HG03520 (cell line): Measurements from ENCODE around the gene PHYHD1.
"Not testable (repeated sequence)": the region's sequence is repeated elsewhere in the genome, so short reads cannot be mapped to it uniquely, and the experiment has no call there.

Source experiments
- ATAC-seq: cut with Tn5 transposase; IDR thresholded peaks from one replicate; pipeline ENCODE4 v1.9.1; 2021; ENCODE audit warnings: mild to moderate bottlenecking, moderate library complexity; ENCODE audit not compliant: unreplicated experiment

Gene PHYHD1

DNA sequence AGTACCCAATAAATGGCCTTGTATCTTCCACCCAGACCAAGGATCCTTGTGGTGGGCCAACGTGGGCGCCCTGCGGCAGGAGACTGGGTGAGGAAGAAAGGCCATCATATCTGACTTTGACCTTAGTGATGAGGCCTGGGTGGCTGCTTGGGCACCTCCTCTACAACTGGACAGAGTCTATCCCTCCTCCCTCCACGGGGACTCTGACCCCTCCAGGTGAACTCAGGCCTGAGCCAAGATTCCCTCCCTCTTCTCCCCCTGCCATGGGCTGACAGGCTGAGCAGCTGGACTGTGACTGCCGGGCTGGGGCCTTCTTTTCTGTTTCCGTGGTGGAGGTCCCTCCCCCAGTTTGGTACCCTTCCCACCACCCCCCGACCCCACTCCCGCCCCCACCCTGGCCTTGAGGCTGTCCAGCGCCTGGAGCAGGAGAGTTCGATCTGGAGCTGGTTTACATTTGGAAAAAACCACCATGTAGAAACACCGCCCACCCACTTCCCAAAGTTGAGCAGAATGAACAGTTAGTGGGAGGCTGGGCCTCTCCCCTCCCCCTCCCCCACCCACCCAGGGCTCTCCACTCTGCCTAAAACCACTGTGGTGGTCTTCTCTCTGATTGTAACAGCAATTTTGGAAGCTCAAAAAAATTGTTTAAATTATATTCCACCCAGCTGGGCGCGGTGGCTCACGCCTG, 1.2 kb upstream of the PHYHD1 start:
- no peak for ATAC-seq

GRCh38 chr9:128921881-128922763, 1.3 kb downstream of the PHYHD1 start:
- no peak for ATAC-seq

DNA sequence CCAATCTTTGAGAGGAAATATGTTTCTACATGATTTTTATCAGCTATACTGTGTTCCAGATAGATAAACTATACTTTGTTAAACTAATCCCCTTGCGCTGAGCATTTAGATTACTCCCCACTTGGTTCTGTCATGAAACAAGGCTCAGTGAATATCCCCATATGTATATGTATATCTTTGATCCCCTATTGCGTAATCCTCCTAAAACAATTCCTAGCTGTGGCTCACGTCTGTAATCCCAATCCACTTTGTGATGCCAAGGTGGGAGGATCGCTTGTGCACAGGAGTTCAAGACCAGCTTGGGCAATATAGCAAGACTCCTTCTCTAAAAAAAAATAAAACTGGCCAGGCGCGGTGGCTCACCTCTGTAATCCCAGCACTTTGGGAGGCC, 2.7 kb downstream of the PHYHD1 start:
- ATAC-seq, result no peak

DNA sequence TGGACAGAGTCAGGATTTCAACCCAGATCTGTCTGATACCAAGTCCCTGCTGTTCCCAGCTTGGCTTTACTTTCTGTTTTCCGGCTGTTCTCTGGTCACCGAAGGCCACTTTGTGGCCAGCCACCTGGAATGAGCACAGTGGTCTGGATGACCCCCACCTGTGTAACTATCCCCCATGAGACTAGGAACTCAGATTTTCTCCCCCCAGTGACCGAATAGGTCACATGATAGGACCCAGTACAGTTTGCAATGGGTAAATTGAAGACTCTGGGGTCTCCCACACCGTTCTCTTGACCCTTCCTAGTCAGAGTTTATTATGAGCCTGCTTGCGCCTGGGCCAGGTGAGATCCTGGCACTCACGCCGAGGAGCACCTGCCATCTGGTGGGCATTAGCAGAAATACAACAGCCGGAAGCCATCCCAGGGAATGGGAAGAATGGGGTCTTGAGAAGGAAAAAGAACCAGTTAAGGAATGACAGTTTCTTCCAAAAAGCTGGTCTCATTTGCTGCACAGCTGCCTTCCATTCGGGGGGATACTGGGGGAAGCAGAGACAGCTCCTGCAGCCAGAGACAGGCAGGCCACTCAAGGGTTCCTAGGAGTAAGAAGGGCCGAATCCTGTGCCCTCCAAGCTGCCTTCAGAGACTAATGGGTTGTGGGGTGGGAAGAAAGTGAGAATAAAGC, 7.1 kb downstream of the PHYHD1 start:
- no peak for ATAC-seq

DNA sequence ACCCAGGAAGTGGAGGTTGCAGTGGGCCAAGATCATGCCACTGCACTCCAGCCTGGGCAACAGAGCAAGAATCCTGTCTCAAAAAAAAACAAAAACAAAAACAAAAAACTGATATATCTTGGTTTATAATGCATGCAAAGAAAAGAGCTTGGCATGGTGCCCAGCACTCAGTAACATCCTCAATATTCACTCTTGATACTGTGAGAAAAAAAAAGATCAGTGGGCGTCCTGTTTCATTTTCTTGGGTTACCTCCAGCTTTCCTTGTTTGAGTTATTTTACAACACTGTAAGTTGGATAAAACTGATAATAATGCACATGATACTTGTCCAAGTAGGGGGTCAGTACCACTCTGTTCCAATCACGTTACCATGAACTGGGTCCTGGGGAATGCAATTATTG, 7.8 kb downstream of the PHYHD1 start:
- no peak for ATAC-seq

GRCh38 chr9:128929560-128929959, 8.8 kb downstream of the PHYHD1 start:
- no peak for ATAC-seq

DNA sequence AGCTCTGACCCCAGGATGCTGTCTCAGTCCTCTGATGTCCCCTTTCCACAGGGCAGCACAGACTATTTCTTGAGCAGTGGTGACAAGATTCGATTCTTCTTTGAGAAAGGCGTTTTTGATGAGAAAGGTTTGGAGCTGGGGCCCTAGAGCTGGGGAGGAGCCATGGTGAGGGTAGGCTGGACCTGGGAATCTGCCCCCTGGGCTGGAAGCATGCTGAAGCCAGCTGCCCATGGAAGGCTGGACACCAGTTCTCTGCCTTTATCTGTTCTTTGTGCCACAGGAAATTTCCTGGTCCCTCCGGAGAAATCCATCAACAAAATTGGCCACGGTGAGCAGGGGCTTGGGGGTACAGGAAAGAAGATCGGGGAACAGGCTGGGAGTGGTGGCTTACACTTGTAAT, 12.9 kb downstream of the PHYHD1 start:
- no peak for ATAC-seq

DNA sequence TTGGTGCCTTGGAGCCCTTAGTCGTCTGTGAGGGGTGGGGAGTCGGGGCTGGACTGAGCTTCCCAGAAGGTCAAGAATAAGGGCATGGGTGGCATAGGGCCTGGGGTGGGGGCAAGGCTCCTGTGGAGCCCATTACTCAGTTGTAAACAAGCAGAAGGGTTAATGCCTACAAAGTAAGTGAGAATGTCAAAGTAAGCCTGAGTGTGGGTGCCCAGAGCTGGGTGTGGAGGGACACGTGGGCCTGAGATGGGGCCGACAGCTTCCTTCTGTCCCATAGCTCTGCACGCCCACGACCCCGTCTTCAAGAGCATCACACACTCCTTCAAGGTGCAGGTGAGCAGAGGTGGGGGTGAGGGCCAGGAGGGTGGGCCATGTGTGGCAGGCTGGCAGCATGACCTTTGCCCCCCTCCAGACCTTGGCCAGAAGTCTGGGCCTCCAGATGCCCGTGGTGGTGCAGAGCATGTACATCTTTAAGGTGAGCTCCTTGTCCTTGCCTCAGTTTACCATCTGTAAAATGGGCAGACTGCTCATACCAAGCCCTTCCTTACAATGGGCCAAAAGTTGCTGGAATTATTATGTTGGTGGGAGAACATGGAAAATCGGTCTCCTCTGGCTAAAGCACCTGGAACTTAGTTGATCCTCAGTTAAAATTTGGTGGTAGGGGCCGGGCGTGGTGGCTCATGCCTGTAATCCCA, 15.5 kb downstream of the PHYHD1 start:
- no peak for ATAC-seq

DNA sequence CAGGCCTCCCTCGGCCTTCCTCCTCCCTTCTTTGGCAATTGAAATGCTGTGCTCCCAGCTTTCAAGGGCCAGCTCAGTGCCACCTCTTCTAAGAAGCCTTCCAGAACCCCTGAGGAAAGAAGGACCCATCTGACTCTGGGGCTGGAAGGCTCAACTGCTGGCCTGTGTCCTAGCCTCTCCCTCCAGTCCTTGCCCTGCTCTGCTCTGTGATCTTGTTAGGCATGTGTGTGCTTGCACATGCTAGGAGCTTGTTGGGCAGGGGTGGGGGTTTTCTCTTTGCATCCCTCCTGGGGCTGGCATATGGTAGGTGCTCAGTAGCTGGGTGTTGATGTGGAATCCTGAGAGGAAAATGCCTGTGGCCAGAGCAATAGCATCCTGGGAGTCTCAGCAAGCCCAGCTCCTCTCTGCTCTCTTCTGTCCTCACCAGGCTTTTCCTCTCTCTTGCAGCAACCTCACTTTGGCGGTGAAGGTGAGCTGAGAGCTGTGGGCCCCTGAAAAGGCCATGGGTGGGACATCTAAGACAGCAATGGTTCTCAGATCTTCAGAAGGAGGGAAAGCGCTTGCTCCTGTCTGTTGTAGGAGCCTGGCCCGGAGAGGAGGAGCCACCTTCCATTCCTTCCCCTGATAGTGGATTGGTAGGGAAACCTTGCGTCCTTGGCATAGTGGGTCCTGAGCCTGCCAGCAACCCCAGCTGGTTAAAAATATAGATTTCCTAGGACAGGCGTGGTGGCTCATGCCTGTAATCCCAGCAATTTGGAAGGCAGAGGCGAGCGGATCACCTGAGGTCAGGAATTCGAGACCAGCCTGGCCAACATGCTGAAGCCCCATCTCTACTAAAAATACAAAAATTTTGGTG, 16.8 kb downstream of the PHYHD1 start:
- no peak for ATAC-seq

- ATAC-seq, result no peak
Observed at GRCh38 chr9:128940271-128940921, 19.6 kb downstream of the PHYHD1 start.

GRCh38 chr9:128940946-128941755, 20.4 kb downstream of the PHYHD1 start:
- no peak for ATAC-seq

GRCh38 chr9:128943832-128944620, 23.2 kb downstream of the PHYHD1 start:
- ATAC-seq, result no peak

GRCh38 chr9:128944966-128945365, 24.2 kb downstream of the PHYHD1 start:
- ATAC-seq, result not testable (repeated sequence)

- ATAC-seq, result no peak
Observed at GRCh38 chr9:128945798-128946501, 25.2 kb downstream of the PHYHD1 start.

DNA sequence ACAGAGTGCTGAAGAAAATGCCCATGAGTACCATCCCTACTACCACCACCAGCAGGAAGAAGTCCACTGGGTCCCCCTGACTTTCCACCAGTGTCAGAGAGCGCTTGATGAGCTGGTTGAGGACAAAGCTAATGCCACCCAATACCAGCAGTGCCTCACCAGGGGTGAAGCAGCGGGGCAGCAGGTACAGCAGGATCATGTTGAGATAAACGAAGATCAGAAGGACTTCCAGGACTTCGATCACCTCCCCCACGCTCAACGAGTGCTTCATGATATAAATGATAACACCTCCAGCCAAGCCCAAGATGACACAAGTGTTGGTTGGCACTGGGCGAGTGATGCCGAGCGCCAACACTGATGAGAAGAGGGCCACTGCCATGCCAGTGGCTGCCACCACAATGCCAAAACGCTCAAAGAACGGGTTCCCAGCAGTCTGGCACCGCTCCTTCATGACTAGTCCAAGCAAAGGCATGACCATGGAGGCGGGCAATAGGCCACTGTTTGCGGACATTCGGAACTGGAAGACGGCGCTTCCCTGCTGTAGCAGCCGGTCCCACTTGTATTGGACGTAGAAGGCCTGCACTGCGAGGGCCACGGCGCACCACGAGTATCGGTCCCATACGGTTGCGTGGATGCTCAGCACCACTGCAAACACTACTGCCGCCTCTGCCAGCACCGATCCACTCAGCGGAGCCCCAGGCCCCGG, 25.9 kb downstream of the PHYHD1 start:
- ATAC-seq, result peak; percentile 23

DNA sequence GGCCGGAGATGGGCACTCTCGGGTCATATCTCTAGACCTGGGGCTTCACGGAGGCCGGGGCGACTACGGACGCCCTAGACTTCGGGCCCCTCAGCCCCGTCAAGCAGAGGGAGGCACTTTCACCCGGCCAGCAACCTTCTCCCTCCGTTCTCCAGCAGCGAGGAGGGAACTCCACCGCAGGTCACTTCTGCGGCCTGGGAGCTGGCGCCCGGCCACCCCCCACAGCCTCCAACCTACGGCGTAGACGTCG, 26.4 kb downstream of the PHYHD1 start:
- ATAC-seq, result no peak
